Non-pigmented ciliary epithelial cell (primary cell): ENCODE results near the gene TMEM181.
"Not testable (repeated sequence)": the region's sequence is repeated elsewhere in the genome, so short reads cannot be mapped to it uniquely, and the experiment has no call there.

Experiments used
- DNase-seq: peaks from one replicate; pipeline ENCODE4 v3.0.0-alpha.2; 2010; ENCODE audit warnings: low read depth

TMEM181 gene

DNA sequence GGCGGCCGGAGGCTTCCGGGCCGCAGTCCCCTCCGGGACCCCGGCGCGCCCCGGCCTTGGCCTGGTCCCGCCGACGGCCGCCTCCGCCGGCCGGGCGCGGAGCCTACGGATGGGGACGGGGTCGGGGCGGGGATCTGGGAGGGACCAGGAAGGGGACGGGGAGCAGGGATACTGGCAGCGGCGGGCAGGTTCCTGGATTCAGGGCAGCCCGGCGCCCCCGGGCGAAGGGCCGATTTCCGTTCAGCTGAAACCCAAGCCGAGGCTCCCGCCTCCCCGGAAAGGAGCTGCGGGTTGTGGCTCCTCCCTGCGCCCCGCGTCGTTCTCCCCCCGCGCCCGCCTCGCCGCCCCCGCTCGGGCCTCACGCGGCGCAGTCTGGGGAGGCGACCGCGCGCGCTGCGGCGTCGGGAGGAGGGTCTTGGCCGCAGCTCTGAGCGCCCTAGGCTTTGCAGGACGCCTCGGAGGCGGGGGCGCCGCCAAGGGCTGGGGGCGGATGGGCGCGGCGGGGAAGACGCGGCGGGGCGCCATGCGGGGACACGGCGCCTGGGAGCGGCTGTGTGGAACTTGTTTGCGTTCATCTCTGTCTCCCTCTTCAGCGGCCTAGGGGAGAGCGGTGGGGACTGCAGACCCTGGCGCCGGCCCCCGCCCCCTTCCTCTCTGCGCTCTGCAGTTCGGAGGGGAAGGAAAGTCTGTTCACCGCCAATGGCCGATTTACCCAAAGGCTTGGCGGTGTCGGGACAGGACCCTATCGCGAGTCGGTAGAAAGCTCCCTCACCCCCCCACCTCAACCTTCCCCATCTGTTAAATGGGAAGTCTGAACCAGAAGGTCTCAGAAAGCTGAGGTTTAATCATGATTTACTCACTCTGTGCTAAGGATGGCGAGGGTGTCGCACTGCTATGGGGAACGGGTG, 22.7 kb upstream of the TMEM181 start:
- DNase-seq: no peak

DNA sequence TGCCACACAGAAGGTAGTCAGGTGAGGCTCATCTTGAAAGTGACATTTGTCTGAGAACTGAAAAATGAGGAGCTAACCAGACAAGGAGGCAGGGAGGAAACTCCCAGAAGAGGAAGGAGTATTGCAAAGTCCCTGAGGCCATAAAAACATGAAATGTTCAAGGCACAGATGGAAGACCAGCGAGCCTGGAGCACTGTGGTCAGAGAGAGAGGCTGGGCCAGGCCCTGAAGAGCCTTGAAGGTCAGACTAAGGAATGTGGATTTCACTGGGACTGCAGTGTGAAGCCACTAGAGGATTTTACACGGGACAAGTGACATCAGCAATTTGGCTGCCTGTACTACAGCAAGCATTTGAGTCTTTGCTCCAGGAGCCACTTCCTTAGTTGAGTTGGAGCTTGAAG, 21.1 kb upstream of the TMEM181 start:
- no peak for DNase-seq

DNA sequence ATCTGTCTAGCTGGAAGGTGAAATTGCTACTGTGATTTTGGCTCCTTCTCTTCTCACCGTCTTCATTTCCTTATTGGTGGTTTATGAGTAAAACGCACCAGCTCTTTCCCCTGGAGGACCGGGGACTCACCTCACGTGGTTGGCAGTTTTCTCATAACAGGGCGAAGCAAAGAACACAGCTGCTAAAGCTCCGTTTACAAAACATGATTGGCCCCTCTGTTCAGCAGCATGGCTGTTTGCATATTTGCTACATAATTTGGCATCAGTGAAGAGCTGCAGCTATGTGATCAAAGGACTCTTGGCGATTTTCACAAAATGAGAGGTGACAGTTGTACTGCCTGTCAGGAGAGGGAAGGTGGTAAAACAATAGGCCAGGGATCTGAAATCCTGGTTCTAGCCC, 20.5 kb upstream of the TMEM181 start:
- DNase-seq: no peak

DNA sequence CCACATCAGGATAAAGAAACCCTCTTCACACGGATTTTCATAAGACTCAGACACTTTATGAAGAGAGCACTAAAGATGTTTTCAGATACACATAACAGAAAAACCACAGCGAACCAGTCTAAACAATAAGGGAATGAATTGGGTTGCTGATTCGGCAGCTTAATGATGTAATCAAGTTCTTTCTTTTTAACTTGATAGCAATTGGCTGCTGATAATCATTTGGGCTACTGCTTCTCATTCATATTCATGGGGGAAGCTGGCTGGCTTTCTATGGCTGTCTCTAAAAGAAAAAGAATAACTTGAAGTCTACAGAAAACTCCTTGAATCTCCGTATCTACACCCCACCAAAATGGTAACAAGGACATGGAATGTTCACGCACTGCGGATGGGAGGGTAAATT, 20.0 kb upstream of the TMEM181 start:
- no peak for DNase-seq

DNA sequence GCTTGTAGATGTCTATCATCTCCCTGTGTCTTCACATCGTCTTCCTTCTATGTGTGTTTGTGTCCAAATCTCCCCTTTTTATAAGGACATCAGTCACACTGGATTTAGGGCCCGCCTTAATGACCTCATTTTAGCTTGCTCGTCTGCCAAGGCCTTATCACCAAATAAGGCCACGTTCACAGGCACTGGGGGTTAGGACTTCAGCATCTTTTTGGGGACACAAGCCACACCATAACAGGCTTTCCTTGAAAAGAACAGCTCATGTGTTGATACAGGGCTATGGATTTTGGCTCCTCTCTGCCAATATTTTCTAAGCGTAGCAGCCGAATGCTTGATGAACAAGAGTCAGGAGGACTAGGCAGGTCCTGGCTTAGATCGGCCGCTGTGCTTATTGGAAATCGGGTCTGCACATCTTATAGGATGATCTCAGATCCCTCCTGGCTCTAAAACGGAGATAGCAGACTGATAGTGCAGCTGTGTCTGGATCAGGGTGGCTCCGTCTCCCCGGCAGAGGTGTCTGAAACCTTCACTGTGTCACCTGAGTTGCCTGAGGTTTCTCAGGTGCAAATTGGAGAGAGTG, 16.2 kb upstream of the TMEM181 start:
- no peak for DNase-seq

DNA sequence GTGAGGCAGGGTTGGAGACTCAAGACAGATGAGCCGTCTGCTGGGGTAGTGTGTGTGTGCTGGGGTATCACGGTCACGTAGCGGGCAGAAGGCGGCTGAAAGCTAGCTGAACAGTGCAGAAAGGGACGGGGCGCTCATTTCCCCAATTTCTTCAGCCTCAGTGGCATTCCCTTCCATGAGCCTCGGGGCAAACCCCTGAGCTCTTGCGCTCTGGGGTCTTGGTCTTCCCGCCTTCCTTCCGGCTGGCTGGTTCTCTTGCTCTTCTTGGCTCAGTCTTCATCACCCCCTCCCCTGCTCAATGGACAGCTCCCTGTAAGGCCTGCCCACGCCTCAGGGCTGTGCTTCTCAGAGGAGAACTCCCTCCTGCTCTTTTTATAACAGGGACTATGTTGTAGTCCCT, 15.5 kb upstream of the TMEM181 start:
- DNase-seq: no peak

DNA sequence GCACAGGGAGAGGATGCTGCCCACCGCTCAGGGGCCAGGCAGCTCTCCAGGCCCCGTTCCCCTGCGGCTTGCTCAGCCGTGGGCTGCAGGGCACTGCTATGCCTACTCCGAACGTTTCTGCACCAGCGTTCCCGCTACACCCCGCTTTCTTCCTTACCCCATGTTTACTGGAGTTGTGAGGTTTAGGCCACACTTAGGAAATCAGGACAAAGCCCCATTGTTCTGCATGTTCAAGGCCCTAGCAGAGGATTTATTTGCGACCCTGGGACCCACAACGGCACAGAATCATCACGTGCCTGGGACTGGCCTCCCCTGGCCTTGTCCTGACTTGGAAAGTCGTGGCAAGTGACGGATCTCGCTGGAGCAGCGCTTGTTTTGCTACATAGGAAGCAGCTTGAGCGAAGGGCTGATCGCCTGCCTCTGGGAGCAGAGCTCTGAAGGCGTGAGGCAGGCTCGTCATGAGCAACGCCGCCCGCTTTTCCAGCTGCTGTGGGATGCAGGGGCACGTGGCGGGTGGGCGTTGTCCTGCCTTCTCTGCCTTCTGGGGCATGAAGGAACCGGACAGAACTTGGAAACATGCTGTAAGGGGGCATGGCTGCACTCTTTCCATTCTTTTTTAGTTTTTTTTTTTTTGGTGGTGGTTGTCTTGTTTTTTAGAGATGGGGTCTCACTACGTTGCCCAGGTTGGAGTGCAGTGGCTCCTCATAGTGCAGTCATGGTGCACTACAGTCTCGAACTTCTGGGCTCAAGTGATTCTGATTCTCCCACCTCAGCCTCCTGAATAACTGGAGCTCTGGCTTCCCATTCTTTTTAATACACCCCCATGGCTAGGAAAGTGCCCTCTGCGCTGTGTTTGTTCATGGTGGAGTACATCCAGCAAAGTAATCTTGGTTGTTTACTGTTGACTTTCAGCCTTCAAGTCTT, 14.6 kb upstream of the TMEM181 start:
- DNase-seq: no peak

DNA sequence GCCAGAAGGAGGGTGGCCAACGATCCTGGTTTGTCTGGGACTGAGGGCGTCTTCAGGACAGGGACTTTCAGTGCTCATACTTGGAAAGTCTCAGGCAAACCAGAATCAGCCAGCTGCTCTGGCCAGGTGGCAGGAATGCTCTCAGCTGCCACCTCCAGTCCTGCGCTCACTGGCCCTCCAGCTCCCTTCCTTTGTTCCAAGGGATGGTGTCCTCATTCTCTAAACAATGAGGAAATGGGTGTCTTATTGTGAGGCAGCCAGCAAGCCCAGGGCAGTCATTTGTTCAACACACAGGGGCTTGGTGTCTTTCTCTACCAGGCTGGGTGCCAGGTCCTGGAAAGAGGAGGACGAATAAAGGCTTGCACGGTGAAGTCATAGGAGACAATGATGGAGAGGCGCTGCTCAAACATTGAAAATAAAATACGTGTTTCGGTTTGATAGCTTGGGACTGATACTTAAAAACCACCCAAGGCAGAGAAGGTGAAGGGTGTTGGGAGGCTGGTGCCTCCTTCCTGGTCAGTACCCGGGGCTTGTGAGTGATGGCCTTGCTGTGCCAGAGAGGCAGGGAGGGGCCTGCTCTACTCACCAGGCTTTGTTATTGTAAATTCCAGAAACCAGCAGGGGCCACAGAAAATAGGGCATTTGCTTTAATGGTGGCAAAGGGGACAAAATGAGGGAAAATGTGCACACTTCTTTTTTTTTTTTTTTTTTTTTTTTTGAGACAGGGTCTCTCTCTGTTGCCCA, 11.3 kb upstream of the TMEM181 start:
- no peak for DNase-seq

DNA sequence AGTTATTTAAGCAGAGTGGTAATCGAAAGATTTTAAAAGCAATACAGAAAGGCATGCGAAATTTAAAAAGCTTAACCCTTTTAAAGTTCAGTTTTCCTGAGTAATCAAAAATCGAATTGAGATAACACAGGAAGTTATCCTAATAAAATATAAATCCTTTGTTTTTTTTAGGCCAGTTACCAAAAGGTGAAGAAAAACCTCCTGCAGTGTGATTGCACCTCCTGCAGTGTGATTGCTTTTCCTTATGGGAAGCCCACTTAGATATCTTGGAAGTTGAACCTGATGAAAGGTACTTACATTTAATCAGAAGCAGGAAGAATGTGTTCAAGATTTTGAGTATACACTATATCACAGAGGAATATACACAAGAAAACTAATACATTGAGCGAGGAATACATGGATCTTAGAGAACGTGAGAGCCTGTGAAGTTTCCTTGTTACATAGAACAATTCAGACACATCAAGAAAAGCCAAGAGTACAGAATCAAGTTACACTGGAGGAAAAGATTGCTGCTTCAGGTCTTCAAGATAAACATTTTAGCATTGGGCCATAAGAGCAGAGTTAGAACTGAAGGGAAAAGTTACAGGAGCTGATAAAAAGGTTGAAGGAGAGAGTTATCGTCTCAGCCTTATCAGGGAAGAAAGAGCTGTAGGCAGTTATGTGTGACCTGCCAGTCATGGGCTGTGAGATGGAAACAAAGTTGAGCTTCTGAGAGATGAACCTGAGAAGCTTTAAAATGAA, 7.7 kb upstream of the TMEM181 start:
- DNase-seq: no peak

DNA sequence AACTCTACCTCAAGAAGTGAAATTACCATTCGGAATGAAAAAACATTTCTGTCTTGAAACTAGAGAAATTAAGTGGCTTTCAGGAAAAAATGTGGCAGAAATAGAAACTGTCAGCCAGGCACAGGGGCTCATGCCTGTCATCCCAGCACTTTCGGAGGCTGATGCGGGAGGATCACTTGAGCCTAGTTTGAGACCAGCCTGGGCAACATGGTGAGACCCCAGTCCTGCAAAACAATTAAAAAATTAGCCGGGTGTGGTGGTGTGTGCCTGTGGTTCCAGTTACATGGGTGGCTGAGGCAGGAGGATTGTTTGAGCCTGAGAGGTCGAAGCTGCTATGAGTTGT, 7.1 kb upstream of the TMEM181 start:
- DNase-seq: no peak

DNA sequence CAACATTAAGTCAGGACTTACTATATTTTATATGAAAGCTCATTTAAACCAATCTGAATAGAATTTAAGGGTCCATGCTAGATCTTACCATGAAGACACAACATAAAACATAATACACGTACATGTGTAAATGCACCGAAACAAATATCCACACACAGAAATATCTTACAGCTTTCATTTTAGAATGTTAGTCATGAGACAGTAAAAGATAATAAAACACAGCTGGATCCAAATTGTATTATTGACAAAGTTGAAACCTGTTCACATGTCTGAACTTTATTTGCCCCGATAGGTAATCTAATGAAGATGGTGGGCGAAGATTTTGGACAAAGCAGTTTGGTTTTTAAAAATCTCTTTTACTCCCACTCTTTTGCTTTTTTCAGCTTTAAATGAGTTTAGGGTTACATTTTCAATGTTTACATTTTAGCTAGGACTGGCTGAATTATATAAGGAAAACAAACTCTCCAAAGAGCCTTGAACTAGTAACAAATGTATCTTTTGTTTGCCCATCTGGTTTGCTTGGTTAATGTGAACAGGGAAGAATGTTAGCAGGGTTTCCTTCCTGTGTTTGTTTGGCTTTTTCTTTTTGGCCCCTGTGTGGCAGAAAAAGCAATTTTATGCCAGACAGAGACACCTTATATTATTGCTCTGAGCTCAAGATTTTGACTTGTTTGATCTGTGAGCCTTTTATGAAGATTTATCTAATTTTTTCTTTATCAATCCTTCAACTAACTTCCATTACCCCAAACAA, 5.1 kb upstream of the TMEM181 start:
- DNase-seq: no peak

DNA sequence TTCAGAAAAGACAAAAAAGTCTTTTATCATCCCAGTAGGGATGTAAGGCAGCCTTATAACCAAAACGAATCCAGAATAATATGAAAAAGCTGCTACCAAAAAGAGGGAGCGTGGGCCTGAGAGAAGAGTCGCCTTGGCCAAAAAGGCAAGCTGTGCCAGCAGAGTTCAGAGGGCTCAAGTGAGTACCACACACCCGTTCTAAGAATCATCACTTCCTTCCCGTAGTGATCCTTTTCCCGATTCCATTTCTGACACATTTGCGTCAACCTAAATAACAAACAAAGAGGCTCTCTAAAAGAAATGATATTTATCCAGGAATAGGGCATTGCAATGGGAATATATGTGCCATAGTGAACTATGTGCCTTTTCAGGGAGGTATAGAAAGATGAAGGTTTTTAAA, 3.8 kb upstream of the TMEM181 start:
- DNase-seq: no peak

DNA sequence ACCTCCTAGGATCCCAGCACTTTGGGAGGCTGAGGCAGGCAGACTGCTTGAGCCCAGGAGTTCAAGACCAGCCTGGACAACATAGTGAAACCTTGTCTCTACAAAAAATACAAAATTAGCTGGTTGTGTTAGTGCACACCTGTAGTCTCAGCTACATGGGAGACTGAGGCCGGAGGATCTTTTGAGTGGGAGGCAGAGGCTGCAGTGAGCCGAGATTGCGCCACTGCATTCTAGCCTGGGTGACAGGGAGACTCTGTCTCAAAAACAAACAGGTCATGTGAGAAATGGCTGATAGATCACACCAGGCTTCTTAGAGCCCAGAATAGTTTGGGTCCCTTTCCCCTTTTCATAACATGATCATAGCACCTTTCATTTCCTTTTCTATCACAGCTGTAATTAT, 2.8 kb upstream of the TMEM181 start:
- not testable (repeated sequence) for DNase-seq

DNA sequence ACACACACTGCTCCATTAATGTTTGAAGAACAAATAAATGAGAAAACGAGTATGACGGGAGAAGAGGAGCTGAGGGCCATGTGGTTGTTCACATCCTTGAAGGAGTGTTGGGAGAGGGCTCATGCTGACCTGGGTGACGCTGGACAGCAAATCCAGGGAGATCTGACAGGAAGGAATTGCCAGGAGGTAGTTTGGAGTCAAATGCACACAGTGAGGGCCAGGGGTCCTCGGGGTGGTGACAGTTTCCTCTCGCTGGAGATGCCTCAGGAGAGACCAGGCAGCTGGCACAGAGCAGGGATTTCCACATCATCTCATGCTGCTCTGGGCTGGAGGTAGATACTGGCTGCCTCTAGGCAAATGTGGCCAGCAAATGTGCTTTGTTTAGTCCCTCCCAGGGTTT, 2.0 kb upstream of the TMEM181 start:
- DNase-seq: no peak

DNA sequence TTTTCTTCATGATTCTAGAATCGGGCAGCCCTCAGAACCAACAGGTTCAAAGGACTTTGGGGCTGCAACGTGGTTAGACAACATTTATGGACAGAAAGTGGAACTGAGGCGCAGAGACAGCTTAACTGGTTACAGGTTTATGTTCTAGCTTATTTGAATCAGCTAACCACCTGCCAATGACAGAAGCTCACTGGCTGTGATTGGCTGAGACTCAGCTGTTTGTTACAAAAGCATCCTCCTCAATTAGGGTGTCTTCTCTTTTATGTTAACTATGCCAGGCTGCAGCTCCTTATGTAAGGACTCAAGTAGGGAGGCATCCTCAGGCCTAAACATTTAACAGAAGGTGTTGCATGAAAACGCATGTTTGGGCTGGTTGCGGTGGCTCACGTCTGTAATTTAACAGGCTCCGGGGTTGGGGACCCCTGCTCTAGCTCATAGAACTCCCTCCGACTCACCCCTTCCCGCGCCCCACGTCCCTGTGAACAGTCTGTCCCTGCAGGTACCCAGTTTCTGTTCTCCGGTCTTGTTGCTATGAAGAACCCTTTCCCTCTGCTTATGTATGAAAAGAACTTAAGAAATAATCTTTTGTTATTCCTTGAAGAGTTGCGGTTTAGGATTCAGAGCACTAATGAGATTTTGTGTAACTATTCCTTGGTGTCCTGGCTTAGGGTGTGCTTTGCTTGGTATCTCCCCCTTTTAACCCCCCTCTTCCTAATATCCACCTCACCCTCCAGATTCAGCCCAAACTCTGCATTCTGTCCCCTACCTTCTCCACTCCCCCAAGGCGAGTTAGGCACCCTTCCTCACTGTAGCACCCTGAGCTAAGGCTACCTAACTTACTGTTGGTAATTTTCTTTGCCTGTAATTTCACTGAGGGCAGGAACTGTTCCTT, 1.2 kb upstream of the TMEM181 start:
- no peak for DNase-seq

DNA sequence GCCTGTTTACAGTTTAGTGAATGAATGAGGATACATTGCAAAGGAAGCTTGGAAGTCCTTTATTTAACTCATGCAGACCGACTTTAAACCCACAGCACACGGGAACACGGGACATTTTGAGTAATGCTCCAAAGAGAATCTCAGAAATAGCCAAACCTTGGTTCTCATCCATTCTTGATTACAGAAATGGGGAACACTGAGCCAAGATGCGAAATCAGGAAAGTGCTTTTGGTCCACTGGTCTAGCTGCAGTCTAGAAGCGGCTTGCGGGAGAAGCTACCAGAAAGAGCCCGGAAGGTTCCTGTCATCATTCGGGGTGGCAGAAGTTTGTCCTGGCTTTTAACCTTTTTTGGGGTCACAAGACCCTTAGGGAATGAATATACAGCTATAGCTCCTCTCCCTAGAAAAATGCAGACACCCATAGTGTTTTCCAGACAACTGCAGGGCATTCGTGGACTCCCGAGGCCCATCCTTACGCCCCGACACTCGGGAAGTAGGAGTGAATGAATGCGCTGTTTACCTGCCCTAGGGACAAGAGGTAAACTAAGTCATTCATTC, 475 bp upstream of the TMEM181 start:
- no peak for DNase-seq

DNA sequence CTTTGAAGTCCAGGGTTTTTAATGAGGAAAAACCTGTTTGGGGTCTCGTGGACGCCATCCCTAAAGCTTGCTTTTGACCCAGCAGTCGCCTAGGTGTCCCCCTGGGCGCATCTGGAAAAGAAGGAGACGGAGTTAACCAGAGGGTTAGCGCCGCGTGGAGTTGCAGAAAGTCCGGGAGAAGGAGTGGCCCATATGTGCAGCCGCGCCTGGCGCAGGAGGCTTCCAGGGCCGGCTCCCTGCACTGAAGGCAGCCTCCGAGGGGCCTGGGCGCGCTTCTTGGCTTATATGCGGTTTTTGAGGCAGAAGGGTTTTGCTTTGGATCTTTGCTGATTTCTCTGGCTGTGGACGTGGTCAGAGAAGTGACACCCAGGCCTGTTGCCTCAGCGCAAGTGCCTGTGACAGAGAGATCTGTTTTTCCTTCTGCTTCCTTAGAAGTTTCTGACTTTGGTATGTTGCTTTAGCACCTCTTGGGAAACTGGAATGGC, 987 bp downstream of the TMEM181 start:
- DNase-seq: no peak

DNA sequence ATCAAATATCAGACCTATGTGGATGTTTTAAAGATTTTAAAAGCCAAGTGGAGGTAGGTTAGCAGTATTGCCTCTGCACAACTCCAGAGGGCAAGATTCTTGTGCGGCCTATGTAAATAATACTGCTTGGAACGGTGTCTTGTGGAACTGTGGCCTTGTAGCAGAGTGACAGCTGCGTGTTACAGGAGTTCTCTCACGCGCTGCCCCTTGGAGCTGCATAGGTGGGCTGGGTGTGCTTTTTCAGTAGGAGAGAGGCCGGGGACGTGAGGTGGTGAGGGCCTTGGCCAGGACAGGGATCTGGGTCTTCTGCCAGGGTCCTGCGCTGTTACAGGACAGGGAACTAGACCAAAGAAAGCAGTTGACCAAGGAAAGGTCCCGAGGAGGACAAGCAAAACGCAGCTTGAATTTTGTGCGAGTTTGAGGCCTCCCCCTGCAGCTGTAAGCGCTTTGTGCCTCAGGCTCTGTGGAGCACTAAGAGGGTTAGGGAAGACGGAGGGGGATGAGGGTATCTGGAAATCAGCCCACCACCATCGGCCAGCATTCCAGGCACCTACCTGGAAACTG, 1.5 kb downstream of the TMEM181 start:
- no peak for DNase-seq

DNA sequence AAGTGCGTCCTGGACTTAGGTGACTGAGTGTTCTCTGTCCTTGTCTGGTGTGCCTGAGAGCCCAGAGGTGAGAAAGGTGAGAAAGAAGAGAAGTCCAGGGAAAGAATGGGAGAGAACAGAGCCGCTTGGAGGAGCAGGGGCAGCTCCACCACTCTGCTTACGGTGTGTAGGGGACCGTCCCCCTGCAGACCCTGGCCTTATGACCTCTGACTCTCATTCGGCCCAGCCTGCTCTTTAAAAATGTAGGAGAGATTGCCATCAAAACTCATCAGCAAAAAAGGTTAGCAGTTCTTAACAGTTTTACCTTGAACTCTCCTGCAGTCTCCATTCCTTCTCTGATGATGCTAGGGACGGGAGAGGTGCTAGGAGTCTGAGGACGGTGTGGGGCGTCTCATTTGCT, 2.0 kb downstream of the TMEM181 start:
- DNase-seq: no peak
